Hematopoietic multipotent progenitor cell treated with erythropoietin and hydrocortisone succinate and interleukin-3 and kit ligand, for 8 days (in vitro differentiated cells): ENCODE results near the gene FADS1.
A peak's percentile ranks its signal among the peaks of the same experiment; 100 is the strongest.

Source experiments
- DNase-seq: peaks from one replicate; pipeline ENCODE4 v3.0.0-alpha.2; 2015

Gene FADS1

GRCh38 chr11:61816736-61817455, at the start of gene FADS1:
Gene FADS1, minus strand, starts transcription at chr11:61817003. Its CDS starts 74 bp downstream, at chr11:61816929.
- peak; percentile 96 for DNase-seq

DNA sequence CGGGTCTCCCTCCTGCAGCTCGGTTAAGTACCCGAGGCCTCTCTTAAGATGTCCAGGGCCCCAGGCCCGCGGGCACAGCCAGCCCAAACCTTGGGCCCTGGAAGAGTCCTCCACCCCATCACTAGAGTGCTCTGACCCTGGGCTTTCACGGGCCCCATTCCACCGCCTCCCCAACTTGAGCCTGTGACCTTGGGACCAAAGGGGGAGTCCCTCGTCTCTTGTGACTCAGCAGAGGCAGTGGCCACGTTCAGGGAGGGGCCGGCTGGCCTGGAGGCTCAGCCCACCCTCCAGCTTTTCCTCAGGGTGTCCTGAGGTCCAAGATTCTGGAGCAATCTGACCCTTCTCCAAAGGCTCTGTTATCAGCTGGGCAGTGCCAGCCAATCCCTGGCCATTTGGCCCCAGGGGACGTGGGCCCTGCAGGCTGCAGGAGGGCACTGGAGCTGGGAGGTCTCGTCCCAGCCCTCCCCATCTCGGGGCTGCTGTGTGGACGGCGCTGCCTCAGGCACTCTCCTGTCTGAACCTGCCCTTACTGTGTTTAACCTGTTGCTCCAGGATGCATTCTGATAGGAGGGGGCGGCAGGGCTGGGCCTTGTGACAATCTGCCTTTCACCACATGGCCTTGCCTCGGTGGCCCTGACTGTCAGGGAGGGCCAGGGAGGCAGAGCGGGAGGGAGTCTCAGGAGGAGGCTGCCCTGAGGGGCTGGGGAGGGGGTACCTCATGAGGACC, 49.6 kb upstream of the FADS1 start:
- no peak for DNase-seq

GRCh38 chr11:61864814-61865775, 48.3 kb upstream of the FADS1 start:
- no peak for DNase-seq

DNA sequence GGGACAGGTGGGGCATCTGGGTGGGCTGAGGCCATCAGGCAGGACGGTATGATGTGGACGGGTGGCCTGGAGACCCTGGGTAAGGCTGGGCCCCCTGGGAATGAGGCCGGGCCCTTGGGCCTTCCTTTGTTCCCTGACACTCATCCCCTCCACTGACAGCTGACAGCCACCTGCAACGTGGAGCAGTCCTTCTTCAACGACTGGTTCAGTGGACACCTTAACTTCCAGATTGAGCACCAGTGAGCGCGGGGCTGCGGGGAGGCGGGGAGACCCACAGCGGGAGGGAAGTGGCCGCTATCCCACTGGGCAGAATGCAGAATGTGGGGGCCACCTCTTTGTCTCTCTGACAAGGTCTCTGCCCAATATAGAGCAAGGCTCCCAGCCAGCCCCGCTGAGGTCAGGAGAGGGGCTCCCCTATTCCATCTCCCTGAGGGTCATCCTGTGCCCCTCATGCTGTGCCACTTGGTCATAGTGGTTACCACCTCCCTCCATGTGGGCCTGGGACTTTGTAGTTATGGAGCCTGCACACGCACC, 46.8 kb upstream of the FADS1 start:
- no peak for DNase-seq

- DNase-seq: no peak
These were observed 46.1 kb upstream of the FADS1 start for GRCh38 chr11:61862714-61863547.

GRCh38 chr11:61861634-61862033, 44.8 kb upstream of the FADS1 start:
- DNase-seq: no peak

DNA sequence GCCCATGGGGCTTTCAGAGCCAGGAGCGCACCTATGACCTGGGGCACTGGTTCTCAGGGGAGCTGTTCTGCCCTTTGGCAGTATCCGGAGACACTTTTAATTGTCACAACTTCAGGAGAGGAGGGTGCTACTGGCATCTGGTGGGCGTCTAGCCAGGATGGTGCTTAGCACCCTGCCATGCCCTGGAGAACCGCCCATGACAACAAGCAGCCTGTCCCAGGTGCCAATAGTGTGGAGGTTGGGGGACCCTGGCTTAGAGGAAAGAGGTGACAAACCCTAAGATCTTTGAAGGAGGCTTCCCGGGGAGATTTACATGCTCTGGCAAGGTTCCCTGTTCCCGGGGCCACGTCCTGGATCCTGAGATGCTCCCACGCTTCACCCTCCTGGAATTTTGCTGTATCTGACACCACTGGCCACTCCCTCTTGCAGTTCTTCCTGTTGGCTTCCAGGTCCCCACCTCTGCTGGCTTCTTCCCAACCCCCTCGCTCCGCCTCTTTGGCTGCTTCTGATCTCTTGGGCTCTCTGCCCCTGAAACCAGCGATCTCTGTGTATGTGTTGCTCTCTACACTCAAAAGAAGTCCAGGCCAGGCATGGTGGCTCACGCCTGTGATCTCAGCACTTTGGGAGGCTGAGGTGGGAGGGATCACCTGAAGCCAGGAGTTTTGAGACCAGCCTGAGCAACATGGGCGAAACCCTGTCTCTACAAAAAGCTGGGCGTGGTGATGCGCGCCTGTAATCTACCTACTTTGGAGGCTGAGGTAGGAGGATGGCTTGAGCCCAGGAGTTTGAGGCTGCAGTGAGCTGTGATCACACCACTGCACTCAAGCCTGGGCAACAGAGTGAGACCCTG, 43.5 kb upstream of the FADS1 start:
- DNase-seq: peak; percentile 63

DNA sequence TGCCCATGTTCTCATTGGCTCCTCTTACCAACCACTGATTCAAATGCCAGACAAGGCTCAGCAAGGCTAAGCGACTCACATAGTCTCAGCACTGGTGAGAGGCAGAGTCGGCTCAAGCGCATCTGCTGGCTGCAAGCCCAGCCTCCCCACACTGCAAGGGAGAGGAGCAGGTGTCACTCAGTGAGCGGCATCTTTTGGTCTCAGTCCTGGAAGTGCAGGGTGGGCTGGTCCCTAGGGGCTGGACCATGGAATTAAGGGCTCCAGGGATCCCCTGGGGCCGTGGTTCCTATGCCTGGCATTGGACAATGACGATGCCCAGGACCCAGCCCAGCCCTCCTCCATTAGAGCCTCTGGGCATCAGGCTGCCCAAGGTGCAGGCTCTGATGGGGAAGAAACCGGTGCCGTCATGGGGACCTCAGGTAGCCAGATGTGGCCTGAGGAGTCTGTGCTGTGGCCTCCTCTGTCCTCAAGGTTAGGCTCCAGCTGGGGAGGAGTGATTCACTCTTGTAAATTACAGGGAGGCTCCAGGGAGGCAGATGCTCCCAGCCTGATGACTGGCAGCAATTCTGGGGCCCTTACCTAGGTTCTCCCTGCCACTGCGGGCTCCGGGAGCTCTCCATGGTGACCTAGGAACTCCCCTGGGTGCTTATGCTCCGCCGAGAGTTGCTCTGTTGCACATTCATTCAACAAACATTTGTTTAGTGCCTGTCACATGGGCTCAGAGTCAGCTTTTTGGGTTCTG, 39.3 kb upstream of the FADS1 start:
- peak; percentile 48 for DNase-seq

GRCh38 chr11:61854966-61855714, 38.3 kb upstream of the FADS1 start:
- DNase-seq: no peak

DNA sequence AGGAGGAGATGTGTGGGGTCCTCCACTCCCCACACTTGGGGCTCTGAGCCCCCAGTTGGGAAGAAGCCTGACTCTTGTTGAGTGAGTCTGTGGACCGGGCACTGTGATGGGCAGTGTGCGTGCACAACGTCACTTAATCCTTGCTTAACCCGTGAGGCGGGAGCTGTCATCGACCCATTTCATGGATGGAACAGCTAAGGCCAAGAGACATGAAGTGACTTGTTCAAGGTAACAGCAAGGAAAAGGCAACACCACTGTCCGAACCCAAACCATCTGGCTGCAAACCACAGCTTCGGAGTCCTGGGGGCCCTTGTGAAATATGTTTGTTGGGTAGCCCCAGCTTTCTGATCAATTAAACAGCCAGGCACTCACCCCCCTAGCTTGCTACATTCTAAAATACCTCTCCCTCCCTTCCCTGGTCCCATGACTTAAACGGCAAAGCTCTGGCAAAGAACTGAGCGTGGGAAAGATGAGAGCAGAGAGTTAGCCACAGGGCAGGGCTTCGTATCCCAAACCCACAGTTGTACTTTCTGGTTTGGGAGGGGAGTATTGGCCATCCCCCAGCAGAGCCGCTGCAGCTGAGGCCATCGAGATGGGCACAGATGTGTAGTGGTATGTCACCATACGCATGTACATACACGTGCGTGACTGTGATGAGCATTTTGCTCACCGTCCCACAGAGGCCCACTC, 37.5 kb upstream of the FADS1 start:
- DNase-seq: no peak

DNA sequence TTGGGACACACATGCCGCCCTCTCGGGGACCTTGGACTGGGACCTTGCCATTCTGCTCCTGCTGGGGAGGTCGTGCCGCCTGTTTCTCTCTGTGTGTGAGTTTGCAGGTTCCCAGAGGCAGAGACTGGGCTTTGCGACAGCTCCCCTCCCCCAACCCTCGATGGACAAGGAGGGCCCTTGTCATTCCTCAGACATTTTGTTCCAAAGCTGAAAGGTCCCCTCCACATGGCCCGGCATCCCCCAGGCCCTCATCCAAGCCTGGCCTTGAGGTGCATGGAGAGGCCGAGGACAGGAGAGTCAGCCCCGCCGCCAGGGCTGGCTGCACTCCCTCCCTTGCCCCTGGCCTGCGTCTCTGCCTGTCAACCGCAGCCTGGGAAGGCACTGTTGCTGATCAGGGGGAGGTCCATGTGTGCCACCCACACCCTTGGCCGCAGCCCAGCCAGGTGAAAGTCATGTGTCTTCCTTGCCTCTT, 36.9 kb upstream of the FADS1 start:
- DNase-seq: no peak

GRCh38 chr11:61851900-61852295, 35.1 kb upstream of the FADS1 start:
- DNase-seq: no peak

- no peak for DNase-seq
These were observed 34.5 kb upstream of the FADS1 start for GRCh38 chr11:61851113-61851899.

DNA sequence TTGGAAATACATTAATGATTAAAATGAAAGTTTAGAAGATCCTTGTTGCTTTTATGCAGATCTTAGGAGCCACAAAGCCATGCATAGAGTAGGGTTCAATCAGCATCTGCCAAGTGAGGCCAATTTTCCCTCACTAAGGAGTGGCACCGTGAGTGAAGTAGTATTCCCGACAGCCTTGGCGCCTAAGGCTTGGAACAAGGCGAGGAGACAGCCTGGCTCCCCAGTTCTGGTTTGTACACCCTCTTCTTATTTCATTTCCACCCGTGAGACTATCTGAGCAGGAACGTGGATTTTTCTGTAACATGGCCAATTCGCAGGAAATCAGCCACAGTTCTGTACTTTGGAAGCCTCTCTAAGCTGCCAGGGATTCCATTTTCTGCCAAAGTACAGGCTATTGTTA, 33.9 kb upstream of the FADS1 start:
- DNase-seq: no peak

- no peak for DNase-seq
These were observed 31.8 kb upstream of the FADS1 start for GRCh38 chr11:61848631-61849030.

DNA sequence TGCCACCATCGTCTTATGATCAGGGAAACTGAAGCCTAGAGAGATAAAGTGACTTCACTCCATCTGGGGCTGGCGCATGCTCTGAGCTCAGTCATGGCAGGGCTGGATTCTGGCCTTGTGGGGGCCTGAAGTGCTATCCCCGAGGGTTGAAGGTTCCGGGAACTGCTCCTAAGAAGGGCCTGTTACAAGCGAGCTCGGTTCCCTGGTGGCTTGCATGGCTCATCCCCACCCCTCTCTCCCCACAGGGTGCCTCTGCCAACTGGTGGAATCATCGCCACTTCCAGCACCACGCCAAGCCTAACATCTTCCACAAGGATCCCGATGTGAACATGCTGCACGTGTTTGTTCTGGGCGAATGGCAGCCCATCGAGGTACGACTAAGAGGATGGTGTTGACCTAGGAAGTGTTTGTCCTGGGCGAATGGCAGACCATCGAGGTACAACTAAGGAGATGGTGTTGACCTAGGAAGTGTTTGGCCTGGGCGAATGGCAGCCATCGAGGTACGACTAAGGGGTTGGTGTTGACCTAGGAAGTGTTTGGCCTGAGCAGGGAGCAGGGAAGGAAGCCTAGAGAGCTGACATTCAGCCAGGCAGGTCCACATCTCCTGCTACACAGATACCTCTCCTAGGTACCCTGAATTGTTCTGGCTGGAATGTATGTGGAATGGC, 31.2 kb upstream of the FADS1 start:
- no peak for DNase-seq

GRCh38 chr11:61846362-61847020, 29.7 kb upstream of the FADS1 start:
- DNase-seq: no peak
